Kidney epithelial cell (primary cell): ENCODE measurements around the gene PKP4. TPM values are rescaled to one million over a fixed set of nuclear protein-coding genes. Genes with fewer than 3 reads are reported as not detected.

ENCODE experiments used
- DNase-seq: peaks from one replicate; pipeline ENCODE4 v3.0.0-alpha.2; 2010; ENCODE audit warnings: low read depth
- H3K27me3 ChIP-seq: 2 replicates; pipeline ENCODE4 v1.6.0; 2011; ENCODE audit warnings: low read length; ENCODE audit not compliant: control insufficient read depth, insufficient read depth
- H3K36me3 ChIP-seq: 2 replicates; pipeline ENCODE4 v1.5.1; 2011; ENCODE audit warnings: low read length; ENCODE audit not compliant: control insufficient read depth, insufficient read depth
- H3K4me3 ChIP-seq: 2 replicates; pipeline ENCODE4 v1.5.1; 2011; ENCODE audit warnings: low read depth, mild to moderate bottlenecking, control low read depth, low read length
- CTCF ChIP-seq: IDR thresholded peaks from 2 replicates; pipeline ENCODE4 v1.5.1; 2011; ENCODE audit warnings: mild to moderate bottlenecking, moderate library complexity, low read length, control low read depth, inconsistent platforms; ENCODE audit not compliant: insufficient read depth, poor library complexity, severe bottlenecking
- total RNA-seq: library from RNA; depleted of rRNA; stranded (reverse); fragments of >200 nt; gene quantifications from 2 replicates; pipeline ENCODE4 v1.2.3, GENCODE V29; 2015

PKP4 gene
- total RNA-seq, 1 donor from 2014 or later, result 29.4 TPM

- Histone ChIP-seq H3K27me3 (no peaks in the 10 kb centered on the region), H3K4me3 (no peak overlapping the region), H3K36me3 (peaks cover 1% of the 10 kb centered on the region)
- no peak for TF ChIP-seq CTCF
- DNase-seq, result no peak
These were observed 104.3 kb downstream of the PKP4 start for GRCh38 chr2:158561054-158561453.

GRCh38 chr2:158567208-158567607 is 110.5 kb downstream of the PKP4 start:
- Histone ChIP-seq H3K4me3 (no peak overlapping the region), H3K27me3 (no peaks in the 10 kb centered on the region), H3K36me3 (no peaks in the 10 kb centered on the region)
- TF ChIP-seq CTCF, result no peak
- DNase-seq, result no peak

- no peak for TF ChIP-seq CTCF
- no peaks in the 10 kb centered on the region for H3K36me3 ChIP-seq
- no peaks in the 10 kb centered on the region for H3K27me3 ChIP-seq
- DNase-seq, result no peak
- H3K4me3 ChIP-seq, result no peak overlapping the region
These were observed 112.5 kb downstream of the PKP4 start for GRCh38 chr2:158569284-158569683.

- Histone ChIP-seq H3K27me3 (no peaks in the 10 kb centered on the region), H3K36me3 (no peaks in the 10 kb centered on the region), H3K4me3 (no peak overlapping the region)
- no peak for TF ChIP-seq CTCF
- DNase-seq, result no peak
These were observed 114.1 kb downstream of the PKP4 start for GRCh38 chr2:158570869-158571268.

- DNase-seq, result no peak
- TF ChIP-seq CTCF, result no peak
- H3K27me3 ChIP-seq, result no peaks in the 10 kb centered on the region
- no peak overlapping the region for H3K4me3 ChIP-seq
- no peaks in the 10 kb centered on the region for H3K36me3 ChIP-seq
These were observed 117.0 kb downstream of the PKP4 start for GRCh38 chr2:158573739-158574138.

GRCh38 chr2:158575051-158575635 is 118.4 kb downstream of the PKP4 start:
- no peaks in the 10 kb centered on the region for H3K36me3 ChIP-seq
- TF ChIP-seq CTCF, result no peak
- H3K4me3 ChIP-seq, result no peak overlapping the region
- H3K27me3 ChIP-seq, result no peaks in the 10 kb centered on the region
- no peak for DNase-seq
